ENCODE measurements around the gene GLG1. TPM values are rescaled to one million over a fixed set of nuclear protein-coding genes. Genes with fewer than 3 reads are reported as not detected.

Gene GLG1
- polyA plus RNA-seq, 1 donor from 2014 or later, result 36.6 TPM

DNA sequence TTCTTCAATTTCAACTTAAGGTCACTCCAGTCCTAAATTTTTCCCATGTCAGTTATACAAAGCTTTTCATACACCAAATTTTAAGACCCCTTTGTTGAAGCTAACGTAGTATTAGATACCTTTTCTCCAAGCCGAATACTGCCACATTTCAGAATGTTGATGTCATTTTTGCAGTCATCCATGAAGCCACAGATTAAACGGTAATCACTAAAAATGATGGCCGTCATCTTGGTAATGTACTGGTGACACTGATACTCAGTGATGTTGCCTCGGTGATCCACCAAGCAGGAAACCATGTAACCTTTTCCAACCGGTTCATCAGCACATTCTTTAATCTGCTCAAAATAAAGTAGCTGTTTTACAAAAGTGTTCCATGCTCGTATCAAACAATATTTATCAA is 103.5 kb downstream of the GLG1 start:
- H3K9me2 ChIP-seq (ENCODE audit: insufficient read depth, low read length), result no peaks in the 10 kb centered on the region
- H3K9me3 ChIP-seq (ENCODE audit: low read length), result no peaks in the 10 kb centered on the region
- no peaks in the 10 kb centered on the region for H3F3A ChIP-seq (ENCODE audit: insufficient read depth, low read length, poor library complexity, severe bottlenecking)
- no peaks in the 10 kb centered on the region for H3K36me3 ChIP-seq (ENCODE audit: insufficient read depth, low read length)
- H2AFZ ChIP-seq (ENCODE audit: low read depth, low read length), result no peak overlapping the region
- H3K9ac ChIP-seq (ENCODE audit: low read length), result no peak overlapping the region
- H3K4me2 ChIP-seq (ENCODE audit: low read length), result no peak overlapping the region
- no peaks in the 10 kb centered on the region for H4K20me1 ChIP-seq (ENCODE audit: insufficient read depth)
- TF ChIP-seq, protein P1, sequence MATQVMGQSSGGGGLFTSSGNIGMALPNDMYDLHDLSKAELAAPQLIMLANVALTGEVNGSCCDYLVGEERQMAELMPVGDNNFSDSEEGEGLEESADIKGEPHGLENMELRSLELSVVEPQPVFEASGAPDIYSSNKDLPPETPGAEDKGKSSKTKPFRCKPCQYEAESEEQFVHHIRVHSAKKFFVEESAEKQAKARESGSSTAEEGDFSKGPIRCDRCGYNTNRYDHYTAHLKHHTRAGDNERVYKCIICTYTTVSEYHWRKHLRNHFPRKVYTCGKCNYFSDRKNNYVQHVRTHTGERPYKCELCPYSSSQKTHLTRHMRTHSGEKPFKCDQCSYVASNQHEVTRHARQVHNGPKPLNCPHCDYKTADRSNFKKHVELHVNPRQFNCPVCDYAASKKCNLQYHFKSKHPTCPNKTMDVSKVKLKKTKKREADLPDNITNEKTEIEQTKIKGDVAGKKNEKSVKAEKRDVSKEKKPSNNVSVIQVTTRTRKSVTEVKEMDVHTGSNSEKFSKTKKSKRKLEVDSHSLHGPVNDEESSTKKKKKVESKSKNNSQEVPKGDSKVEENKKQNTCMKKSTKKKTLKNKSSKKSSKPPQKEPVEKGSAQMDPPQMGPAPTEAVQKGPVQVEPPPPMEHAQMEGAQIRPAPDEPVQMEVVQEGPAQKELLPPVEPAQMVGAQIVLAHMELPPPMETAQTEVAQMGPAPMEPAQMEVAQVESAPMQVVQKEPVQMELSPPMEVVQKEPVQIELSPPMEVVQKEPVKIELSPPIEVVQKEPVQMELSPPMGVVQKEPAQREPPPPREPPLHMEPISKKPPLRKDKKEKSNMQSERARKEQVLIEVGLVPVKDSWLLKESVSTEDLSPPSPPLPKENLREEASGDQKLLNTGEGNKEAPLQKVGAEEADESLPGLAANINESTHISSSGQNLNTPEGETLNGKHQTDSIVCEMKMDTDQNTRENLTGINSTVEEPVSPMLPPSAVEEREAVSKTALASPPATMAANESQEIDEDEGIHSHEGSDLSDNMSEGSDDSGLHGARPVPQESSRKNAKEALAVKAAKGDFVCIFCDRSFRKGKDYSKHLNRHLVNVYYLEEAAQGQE (IDR thresholded peaks at IDR 0.05; ENCODE audit: borderline replicate concordance), result no peak
- TF ChIP-seq MXI1 (conservative IDR thresholded peaks at IDR 0.05; ENCODE audit: poor library complexity, severe bottlenecking) (no peak), RAD21 (conservative IDR thresholded peaks at IDR 0.05) (no peak), TAF1 (IDR thresholded peaks at IDR 0.05; ENCODE audit: low read depth) (no peak), EZH2 (IDR thresholded peaks at IDR 0.05; ENCODE audit: borderline replicate concordance, insufficient read depth, low read length, poor library complexity, severe bottlenecking) (no peak), POLR2AphosphoS5 (IDR thresholded peaks at IDR 0.05) (no peak), SMC3 (conservative IDR thresholded peaks at IDR 0.05; ENCODE audit: poor library complexity) (no peak), EP300 (conservative IDR thresholded peaks at IDR 0.05; ENCODE audit: poor library complexity, severe bottlenecking) (no peak)
- TF ChIP-seq, protein P2, sequence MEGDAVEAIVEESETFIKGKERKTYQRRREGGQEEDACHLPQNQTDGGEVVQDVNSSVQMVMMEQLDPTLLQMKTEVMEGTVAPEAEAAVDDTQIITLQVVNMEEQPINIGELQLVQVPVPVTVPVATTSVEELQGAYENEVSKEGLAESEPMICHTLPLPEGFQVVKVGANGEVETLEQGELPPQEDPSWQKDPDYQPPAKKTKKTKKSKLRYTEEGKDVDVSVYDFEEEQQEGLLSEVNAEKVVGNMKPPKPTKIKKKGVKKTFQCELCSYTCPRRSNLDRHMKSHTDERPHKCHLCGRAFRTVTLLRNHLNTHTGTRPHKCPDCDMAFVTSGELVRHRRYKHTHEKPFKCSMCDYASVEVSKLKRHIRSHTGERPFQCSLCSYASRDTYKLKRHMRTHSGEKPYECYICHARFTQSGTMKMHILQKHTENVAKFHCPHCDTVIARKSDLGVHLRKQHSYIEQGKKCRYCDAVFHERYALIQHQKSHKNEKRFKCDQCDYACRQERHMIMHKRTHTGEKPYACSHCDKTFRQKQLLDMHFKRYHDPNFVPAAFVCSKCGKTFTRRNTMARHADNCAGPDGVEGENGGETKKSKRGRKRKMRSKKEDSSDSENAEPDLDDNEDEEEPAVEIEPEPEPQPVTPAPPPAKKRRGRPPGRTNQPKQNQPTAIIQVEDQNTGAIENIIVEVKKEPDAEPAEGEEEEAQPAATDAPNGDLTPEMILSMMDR (IDR thresholded peaks at IDR 0.05; ENCODE audit: poor library complexity, severe bottlenecking), result no peak
- H3K27ac ChIP-seq (ENCODE audit: low read length), result no peak overlapping the region
- H3K79me2 ChIP-seq (replicated peaks; ENCODE audit: insufficient read depth, low read length), result no peaks in the 10 kb centered on the region
- no peaks in the 10 kb centered on the region for H3K27me3 ChIP-seq (ENCODE audit: insufficient read depth, low read depth, low read length)
- H3K4me3 ChIP-seq (ENCODE audit: low read length), result no peak overlapping the region

DNA sequence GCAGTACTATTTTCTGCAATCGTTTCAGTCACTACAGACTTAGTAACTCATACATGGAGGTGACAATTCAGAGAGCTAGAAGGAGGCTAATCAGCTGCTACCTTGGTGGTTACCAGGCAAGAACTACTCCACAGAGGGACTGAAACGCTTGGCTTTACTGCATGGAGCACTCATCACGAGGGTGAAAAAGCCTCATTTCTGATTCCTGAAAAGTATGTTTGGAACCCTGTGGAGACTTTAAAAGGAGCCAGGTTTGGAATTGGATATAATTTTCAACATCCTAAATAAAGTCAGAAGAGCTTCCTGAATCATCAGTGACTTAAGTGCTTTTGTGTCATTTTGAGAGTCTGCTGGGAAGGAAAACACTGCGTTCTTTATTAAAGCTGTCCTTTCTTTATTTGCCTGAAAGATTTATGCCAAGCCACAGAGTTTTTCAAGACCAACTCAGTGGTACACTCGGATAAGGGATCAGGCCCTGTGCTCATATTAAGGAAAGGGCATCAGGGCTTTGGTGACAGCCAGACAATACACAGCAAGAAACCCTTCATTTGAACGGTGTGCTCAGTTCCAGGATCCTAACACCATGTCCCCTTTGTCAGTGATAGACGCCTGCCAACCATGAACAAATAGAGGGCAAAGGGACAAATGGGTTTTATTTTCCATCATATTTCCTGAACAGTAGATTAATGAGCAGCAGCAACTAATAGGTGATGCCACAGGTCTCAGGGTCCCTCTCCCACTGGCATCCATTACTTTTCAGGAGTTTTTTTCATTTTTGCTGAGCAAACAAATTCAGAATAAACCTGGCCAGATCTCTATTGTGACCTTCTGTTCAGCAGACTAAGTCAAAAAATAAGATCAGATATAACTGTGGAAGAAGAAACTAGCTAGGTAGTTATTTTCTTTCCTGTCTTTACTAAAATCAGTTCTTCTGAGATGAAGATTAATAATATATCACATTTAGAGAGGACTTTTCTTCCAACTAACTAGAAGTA is 105.1 kb downstream of the GLG1 start:
- TF ChIP-seq, protein P1 (IDR thresholded peaks at IDR 0.05; ENCODE audit: borderline replicate concordance), result no peak
- TF ChIP-seq MXI1 (conservative IDR thresholded peaks at IDR 0.05; ENCODE audit: poor library complexity, severe bottlenecking), result no peak
- TF ChIP-seq POLR2AphosphoS5 (IDR thresholded peaks at IDR 0.05), result no peak
- TF ChIP-seq, protein P2 (IDR thresholded peaks at IDR 0.05; ENCODE audit: poor library complexity, severe bottlenecking), result no peak
- no peak for TF ChIP-seq SMC3 (conservative IDR thresholded peaks at IDR 0.05; ENCODE audit: poor library complexity)
- TF ChIP-seq RAD21 (conservative IDR thresholded peaks at IDR 0.05), result no peak
- TF ChIP-seq TAF1 (IDR thresholded peaks at IDR 0.05; ENCODE audit: low read depth), result no peak
- TF ChIP-seq EZH2 (IDR thresholded peaks at IDR 0.05; ENCODE audit: borderline replicate concordance, insufficient read depth, low read length, poor library complexity, severe bottlenecking), result no peak
- no peak for TF ChIP-seq EP300 (conservative IDR thresholded peaks at IDR 0.05; ENCODE audit: poor library complexity, severe bottlenecking)
- Histone ChIP-seq H3K4me2 (ENCODE audit: low read length) (no peak overlapping the region), H3K36me3 (ENCODE audit: insufficient read depth, low read length) (no peaks in the 10 kb centered on the region), H3K27me3 (ENCODE audit: insufficient read depth, low read depth, low read length) (no peaks in the 10 kb centered on the region), H2AFZ (ENCODE audit: low read depth, low read length) (no peak overlapping the region), H3K9me3 (ENCODE audit: low read length) (no peaks in the 10 kb centered on the region), H3K4me3 (ENCODE audit: low read length) (no peak overlapping the region), H3K9me2 (ENCODE audit: insufficient read depth, low read length) (no peaks in the 10 kb centered on the region), H3F3A (ENCODE audit: insufficient read depth, low read length, poor library complexity, severe bottlenecking) (no peaks in the 10 kb centered on the region), H3K9ac (ENCODE audit: low read length) (no peak overlapping the region), H3K27ac (ENCODE audit: low read length) (no peak overlapping the region), H3K79me2 (replicated peaks; ENCODE audit: insufficient read depth, low read length) (no peaks in the 10 kb centered on the region), H4K20me1 (ENCODE audit: insufficient read depth) (no peaks in the 10 kb centered on the region)

All from neural cell (in vitro differentiated cells).